Muscle of leg (tissue), 11 donors: ENCODE results near the gene SLC28A3. TPM values are rescaled to one million over a fixed set of nuclear protein-coding genes. Genes with fewer than 3 reads are reported as not detected.

Source experiments
- DNase-seq: peaks from one replicate; pipeline ENCODE4 v3.0.0; 2013
- H3K27ac ChIP-seq: one replicate; pipeline ENCODE4 v1.5.1; 2013; ENCODE audit warnings: mild to moderate bottlenecking, low read length, control low read depth
- H3K27me3 ChIP-seq: one replicate; pipeline ENCODE4 v1.6.1; 2013; ENCODE audit warnings: low read length; ENCODE audit not compliant: control insufficient read depth, insufficient read depth
- H3K36me3 ChIP-seq: one replicate; pipeline ENCODE4 v1.6.1; 2013; ENCODE audit warnings: low read length; ENCODE audit not compliant: control insufficient read depth, insufficient read depth
- H3K4me1 ChIP-seq: one replicate; pipeline ENCODE4 v1.6.1; 2013; ENCODE audit warnings: low read length; ENCODE audit not compliant: control insufficient read depth, insufficient read depth
- H3K4me3 ChIP-seq: one replicate; pipeline ENCODE4 v1.5.1; 2013; ENCODE audit warnings: low read length, control low read depth
- H3K9me3 ChIP-seq: replicated peaks from 2 replicates; pipeline ENCODE4 v1.6.1; 2013; ENCODE audit warnings: low read depth, low read length; ENCODE audit not compliant: control insufficient read depth
- WGBS: methylation state at CpG from one replicate; pipeline ENCODE4 v1.1.5; 2013; ENCODE audit warnings: missing lambda C conversion rate; ENCODE audit not compliant: insufficient coverage; 5-methylcytosine and 5-hydroxymethylcytosine counted together
- polyA plus RNA-seq, 8 donors: library from polyadenylated mRNA; unstranded; fragments of 120-200 nt; gene quantifications; one replicate each; pipeline versions ENCODE4 v1.2.1 to v1.2.3, GENCODE V29; 2013; ENCODE audit warnings: inconsistent platforms in 1 of 8, low replicate concordance in 1 of 8; ENCODE audit not compliant: insufficient read length in 8 of 8, insufficient read depth in 1 of 8
- total RNA-seq: library from RNA; stranded (reverse); fragments of 120-200 nt; gene quantifications from one replicate; pipeline ENCODE4 v1.2.4, GENCODE V29; 2013

Gene SLC28A3
- total and polyA plus RNA-seq, 9 donors: 0.02 to 0.29 (median 0.04) TPM; not detected in 3

DNA sequence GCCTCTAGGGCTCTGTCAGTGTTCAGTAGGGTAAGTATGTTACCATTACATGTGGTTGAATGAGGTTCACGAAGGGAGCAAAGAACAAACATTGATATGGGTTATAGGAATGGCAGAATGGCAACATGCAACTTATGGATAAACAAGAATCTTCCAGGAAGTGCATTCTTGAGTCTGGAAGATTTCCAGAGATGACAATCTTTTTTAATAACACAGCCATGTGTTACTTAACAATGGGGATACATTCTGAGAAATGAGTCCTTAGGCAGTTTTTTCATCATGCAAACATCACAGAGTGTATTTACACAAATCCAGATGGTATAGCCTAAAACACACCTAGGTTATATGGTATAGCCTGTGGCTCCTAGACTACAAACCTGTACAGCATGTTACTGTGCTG is 9.1 kb upstream of the SLC28A3 start:
- Histone ChIP-seq H3K9me3 (no peaks in the 10 kb centered on the region), H3K27me3 (no peaks in the 10 kb centered on the region), H3K27ac (no peak overlapping the region), H3K4me1 (no peaks in the 10 kb centered on the region), H3K36me3 (no peaks in the 10 kb centered on the region), H3K4me3 (no peak overlapping the region)
- 60% methylated on average over 1 of the region's 1 CpG for WGBS
- no peak for DNase-seq

DNA sequence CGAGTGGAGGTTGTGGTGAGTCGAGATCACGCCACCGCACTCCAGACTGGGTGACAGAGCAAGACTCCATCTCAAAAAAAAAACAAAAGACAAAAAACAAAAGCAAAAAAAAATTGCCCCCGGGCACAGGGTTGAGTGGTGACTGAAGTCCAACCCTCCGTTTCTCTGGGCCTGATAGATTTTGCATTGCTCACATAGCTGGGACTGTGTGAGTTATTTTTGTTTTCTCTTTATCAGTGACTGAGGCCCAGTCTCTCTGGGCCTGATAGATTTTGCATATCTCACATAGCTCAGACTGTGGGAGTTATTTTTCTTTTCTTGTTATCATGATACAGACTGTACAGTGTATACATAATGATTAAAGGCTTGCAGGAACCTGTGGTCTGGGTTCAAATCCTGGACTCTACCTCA is 2.6 kb upstream of the SLC28A3 start:
- WGBS: 80% methylated on average over 1 of the region's 6 CpGs
- no peaks in the 10 kb centered on the region for H3K4me1 ChIP-seq
- no peak overlapping the region for H3K4me3 ChIP-seq
- H3K27me3 ChIP-seq: no peaks in the 10 kb centered on the region
- no peak overlapping the region for H3K27ac ChIP-seq
- H3K36me3 ChIP-seq: no peaks in the 10 kb centered on the region
- H3K9me3 ChIP-seq: no peaks in the 10 kb centered on the region
- DNase-seq: no peak

DNA sequence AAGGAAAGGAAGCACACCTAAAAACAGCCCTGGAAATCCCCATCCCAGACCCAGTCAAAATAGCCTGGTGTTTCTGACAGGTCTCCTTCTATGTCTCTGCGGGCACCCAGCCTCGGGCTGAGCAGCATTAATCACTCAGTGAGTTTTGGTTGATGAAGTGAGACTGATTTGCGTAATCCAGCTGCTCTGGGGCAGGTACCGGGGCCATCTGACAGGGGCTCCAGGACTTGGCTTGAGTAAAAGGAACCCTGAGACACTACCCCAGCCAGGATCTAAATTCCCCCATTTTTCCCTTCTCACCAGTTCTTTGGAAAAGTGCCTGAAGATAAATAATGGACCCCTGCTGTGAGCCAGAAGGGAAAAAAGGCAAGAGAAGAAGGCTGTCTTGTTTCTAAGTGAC is 596 bp downstream of the SLC28A3 start:
- no peaks in the 10 kb centered on the region for H3K4me1 ChIP-seq
- no peaks in the 10 kb centered on the region for H3K27me3 ChIP-seq
- H3K4me3 ChIP-seq: no peak overlapping the region
- 0% methylated on average over 2 of the region's 4 CpGs for WGBS
- DNase-seq: no peak
- no peaks in the 10 kb centered on the region for H3K36me3 ChIP-seq
- H3K27ac ChIP-seq: no peak overlapping the region
- H3K9me3 ChIP-seq: no peaks in the 10 kb centered on the region

GRCh38 chr9:84339503-84339902 is 1.1 kb downstream of the SLC28A3 start:
- H3K4me1 ChIP-seq: no peaks in the 10 kb centered on the region
- H3K27ac ChIP-seq: no peak overlapping the region
- no peaks in the 10 kb centered on the region for H3K36me3 ChIP-seq
- H3K27me3 ChIP-seq: no peaks in the 10 kb centered on the region
- no peak for DNase-seq
- no peak overlapping the region for H3K4me3 ChIP-seq
- H3K9me3 ChIP-seq: no peaks in the 10 kb centered on the region
- 62% methylated on average over 2 of the region's 3 CpGs for whole genome bisulfite sequencing

DNA sequence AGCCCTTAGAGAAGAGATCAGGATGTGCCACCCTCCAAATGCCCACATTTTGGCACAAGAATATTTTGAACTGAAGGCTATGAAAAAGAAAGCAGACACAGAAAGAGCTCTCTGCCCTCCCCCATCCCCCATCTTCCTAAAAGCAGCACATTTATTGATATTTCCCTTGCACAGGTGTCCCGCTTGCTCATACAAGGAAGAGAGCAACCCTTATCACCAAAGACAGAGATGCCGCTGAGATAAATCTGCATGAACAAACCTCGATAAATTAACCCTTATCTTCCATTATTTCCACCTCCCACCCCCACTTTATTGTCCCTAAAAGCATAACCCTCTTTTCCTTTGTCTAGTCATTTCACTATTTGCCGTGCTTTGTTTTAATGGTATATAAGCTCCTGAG is 1.8 kb downstream of the SLC28A3 start:
- Histone ChIP-seq H3K27ac (no peak overlapping the region), H3K4me3 (no peak overlapping the region), H3K36me3 (no peaks in the 10 kb centered on the region), H3K9me3 (no peaks in the 10 kb centered on the region), H3K4me1 (no peaks in the 10 kb centered on the region), H3K27me3 (no peaks in the 10 kb centered on the region)
- WGBS: 80% methylated on average over 2 of the region's 4 CpGs
- no peak for DNase-seq

DNA sequence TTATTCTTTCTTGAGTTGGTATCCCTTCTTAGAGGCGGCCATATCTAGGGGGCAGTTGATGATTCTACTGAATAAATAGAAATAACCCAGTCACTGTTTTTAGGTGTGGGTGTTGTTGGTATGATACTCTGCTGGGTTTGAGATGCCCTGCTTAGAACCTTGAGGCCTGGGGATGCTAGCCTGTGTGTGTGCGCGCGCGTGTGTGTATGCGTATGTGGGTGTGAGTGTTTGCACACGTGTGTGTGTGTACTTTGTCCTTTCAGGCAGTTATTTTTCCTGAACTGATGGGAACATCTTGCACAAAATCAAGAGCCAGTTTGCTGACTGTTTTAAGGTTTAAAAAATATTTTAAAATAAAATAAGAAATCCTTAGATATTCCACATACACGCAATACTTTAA is 3.3 kb downstream of the SLC28A3 start:
- DNase-seq: no peak
- H3K27ac ChIP-seq: no peak overlapping the region
- H3K27me3 ChIP-seq: no peaks in the 10 kb centered on the region
- H3K36me3 ChIP-seq: no peaks in the 10 kb centered on the region
- WGBS: no CpG with 5 or more reads among the region's 8 CpGs
- H3K9me3 ChIP-seq: no peaks in the 10 kb centered on the region
- no peaks in the 10 kb centered on the region for H3K4me1 ChIP-seq
- no peak overlapping the region for H3K4me3 ChIP-seq

DNA sequence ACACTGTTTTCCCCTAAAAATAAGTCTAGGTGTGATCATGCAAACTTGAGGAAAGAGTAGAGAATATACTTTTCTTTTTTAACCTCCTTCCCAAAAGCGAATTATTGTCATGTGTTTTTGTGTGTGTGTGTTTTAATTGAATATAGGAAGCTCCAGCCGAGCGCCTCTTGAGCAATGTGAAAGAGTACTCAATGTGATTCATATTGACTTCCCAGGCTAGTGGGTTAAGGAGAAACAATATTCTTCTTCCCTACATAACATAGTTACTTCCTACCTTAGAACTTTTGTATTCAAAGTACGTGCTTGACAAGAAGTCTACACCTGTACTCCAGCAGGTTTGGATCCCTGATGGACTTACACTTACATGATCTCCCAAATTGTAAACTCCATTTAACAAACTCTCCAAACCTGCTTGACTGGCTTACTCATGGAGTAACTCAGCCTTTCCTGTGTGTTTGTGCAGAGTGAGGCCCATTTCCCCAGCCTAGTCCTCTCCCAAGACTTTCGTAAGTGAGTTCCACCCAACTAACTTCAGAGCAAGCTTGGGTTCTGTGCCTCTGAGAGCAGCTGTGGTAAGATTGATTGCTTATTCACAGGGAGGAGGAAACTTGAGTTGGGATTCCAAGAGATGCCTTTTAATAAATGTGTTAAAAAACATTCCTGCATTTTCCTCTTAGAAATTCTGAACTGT is 9.3 kb downstream of the SLC28A3 start:
- no peaks in the 10 kb centered on the region for H3K4me1 ChIP-seq
- peaks cover 11% of the 10 kb centered on the region for H3K9me3 ChIP-seq
- no CpG with 5 or more reads among the region's 5 CpGs for WGBS
- H3K4me3 ChIP-seq: no peak overlapping the region
- H3K27me3 ChIP-seq: no peaks in the 10 kb centered on the region
- H3K27ac ChIP-seq: no peak overlapping the region
- H3K36me3 ChIP-seq: no peaks in the 10 kb centered on the region
- no peak for DNase-seq

GRCh38 chr9:84330246-84330645 is 10.3 kb downstream of the SLC28A3 start:
- no peak for DNase-seq
- Histone ChIP-seq H3K4me1 (no peaks in the 10 kb centered on the region), H3K9me3 (peaks cover 11% of the 10 kb centered on the region), H3K36me3 (no peaks in the 10 kb centered on the region), H3K27ac (no peak overlapping the region), H3K4me3 (no peak overlapping the region), H3K27me3 (no peaks in the 10 kb centered on the region)
- whole genome bisulfite sequencing: no CpG with 5 or more reads among the region's 1 CpG

DNA sequence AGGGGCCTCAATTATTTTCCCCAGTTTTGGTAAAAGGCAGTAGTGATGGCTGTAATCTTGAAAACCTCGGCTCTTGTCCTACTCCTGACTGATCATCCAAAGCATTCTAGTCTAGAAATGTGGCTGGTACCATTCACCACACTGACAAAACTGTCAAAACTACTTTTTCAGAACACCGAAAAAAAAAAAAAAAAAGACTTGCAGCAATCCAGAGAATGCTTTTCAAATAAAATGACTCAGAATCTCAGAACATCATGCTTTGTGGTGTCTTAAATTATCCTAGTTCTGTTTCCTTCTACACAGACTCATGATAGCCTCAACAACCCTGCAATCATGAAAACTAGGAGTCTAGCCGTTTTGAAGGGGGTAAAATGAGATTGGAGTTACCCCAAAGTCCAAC is 13.4 kb downstream of the SLC28A3 start:
- H3K27ac ChIP-seq: no peak overlapping the region
- H3K4me1 ChIP-seq: no peaks in the 10 kb centered on the region
- H3K4me3 ChIP-seq: no peak overlapping the region
- peaks cover 11% of the 10 kb centered on the region for H3K9me3 ChIP-seq
- WGBS: no CpG with 5 or more reads among the region's 3 CpGs
- H3K36me3 ChIP-seq: no peaks in the 10 kb centered on the region
- DNase-seq: no peak
- no peaks in the 10 kb centered on the region for H3K27me3 ChIP-seq

- Histone ChIP-seq H3K9me3 (peaks cover 11% of the 10 kb centered on the region), H3K27ac (no peak overlapping the region), H3K36me3 (no peaks in the 10 kb centered on the region), H3K27me3 (no peaks in the 10 kb centered on the region), H3K4me1 (no peaks in the 10 kb centered on the region), H3K4me3 (no peak overlapping the region)
- no peak for DNase-seq
- no CpG with 5 or more reads among the region's 3 CpGs for WGBS
Observed at GRCh38 chr9:84325347-84325973, 15.1 kb downstream of the SLC28A3 start.
